WERI-Rb-1 (cell line): ENCODE results near the gene ANAPC5.

Experiments used
- DNase-seq: peaks from one replicate; pipeline ENCODE4 v3.0.0-alpha.2; 2020
- H3K27ac ChIP-seq: fragments of 250-450 bp; sonication (Bioruptor Pico); 2 replicates; pipeline ENCODE4 v1.5.1; 2020; ENCODE audit warnings: mild to moderate bottlenecking, moderate library complexity
- H3K27me3 ChIP-seq: fragments of 250-450 bp; sonication (Bioruptor Pico); 2 replicates; pipeline ENCODE4 v1.5.1; 2021; ENCODE audit warnings: mild to moderate bottlenecking, low read depth, moderate library complexity; ENCODE audit not compliant: insufficient read depth, severe bottlenecking
- H3K36me3 ChIP-seq: fragments of 250-450 bp; sonication (Bioruptor Pico); 2 replicates; pipeline ENCODE4 v1.5.1; 2020; ENCODE audit warnings: mild to moderate bottlenecking, moderate library complexity
- H3K4me3 ChIP-seq: 2 replicates; pipeline ENCODE4 v1.5.1; 2011; ENCODE audit warnings: low read depth, mild to moderate bottlenecking, control low read depth, low read length
- H3K9me3 ChIP-seq: fragments of 250-450 bp; sonication (Bioruptor Pico); 2 replicates; pipeline ENCODE4 v1.5.1; 2021; ENCODE audit warnings: mild to moderate bottlenecking, moderate library complexity; ENCODE audit not compliant: severe bottlenecking
- CTCF ChIP-seq: IDR thresholded peaks from 2 replicates; pipeline ENCODE4 v1.5.1; 2011; ENCODE audit warnings: low read depth, mild to moderate bottlenecking, control low read depth, inconsistent platforms, low read length

ANAPC5 gene

GRCh38 chr12:121264135-121264534, 88.1 kb downstream of the ANAPC5 start:
- no peak for DNase-seq
- no peak overlapping the region for H3K27ac ChIP-seq
- H3K9me3 ChIP-seq, result no peaks in the 10 kb centered on the region
- TF ChIP-seq CTCF, result no peak
- peaks cover 31% of the 10 kb centered on the region for H3K36me3 ChIP-seq
- no peak overlapping the region for H3K4me3 ChIP-seq
- no peaks in the 10 kb centered on the region for H3K27me3 ChIP-seq

GRCh38 chr12:121263206-121263935, 88.8 kb downstream of the ANAPC5 start:
- no peak for TF ChIP-seq CTCF
- no peak for DNase-seq
- no peaks in the 10 kb centered on the region for H3K27me3 ChIP-seq
- peaks cover 27% of the 10 kb centered on the region for H3K36me3 ChIP-seq
- no peak overlapping the region for H3K4me3 ChIP-seq
- H3K9me3 ChIP-seq, result no peaks in the 10 kb centered on the region
- H3K27ac ChIP-seq, result no peak overlapping the region

- no peak overlapping the region for H3K4me3 ChIP-seq
- no peaks in the 10 kb centered on the region for H3K9me3 ChIP-seq
- H3K27ac ChIP-seq, result no peak overlapping the region
- no peak for DNase-seq
- no peaks in the 10 kb centered on the region for H3K27me3 ChIP-seq
- TF ChIP-seq CTCF, result no peak
- peaks cover 26% of the 10 kb centered on the region for H3K36me3 ChIP-seq
Measured at GRCh38 chr12:121261398-121261797, 90.8 kb downstream of the ANAPC5 start.

GRCh38 chr12:121260091-121260490, 92.1 kb downstream of the ANAPC5 start:
- DNase-seq, result no peak
- no peak overlapping the region for H3K27ac ChIP-seq
- H3K4me3 ChIP-seq, result no peak overlapping the region
- no peaks in the 10 kb centered on the region for H3K9me3 ChIP-seq
- TF ChIP-seq CTCF, result no peak
- no peaks in the 10 kb centered on the region for H3K27me3 ChIP-seq
- H3K36me3 ChIP-seq, result peaks cover 33% of the 10 kb centered on the region

GRCh38 chr12:121259074-121259473, 93.1 kb downstream of the ANAPC5 start:
- H3K9me3 ChIP-seq, result no peaks in the 10 kb centered on the region
- no peak overlapping the region for H3K4me3 ChIP-seq
- H3K27ac ChIP-seq, result no peak overlapping the region
- H3K36me3 ChIP-seq, result peaks cover 42% of the 10 kb centered on the region
- no peaks in the 10 kb centered on the region for H3K27me3 ChIP-seq
- TF ChIP-seq CTCF, result no peak
- DNase-seq, result no peak
